HG03565 (cell line): ENCODE data around the gene ABI2.
"Not testable (repeated sequence)": the region's sequence is repeated elsewhere in the genome, so short reads cannot be mapped to it uniquely, and the experiment has no call there.

Source experiments
- ATAC-seq: cut with Tn5 transposase; IDR thresholded peaks from one replicate; pipeline ENCODE4 v1.9.1; 2021; ENCODE audit warnings: mild to moderate bottlenecking, moderate library complexity; ENCODE audit not compliant: unreplicated experiment

Gene ABI2

GRCh38 chr2:203418271-203418670, 90.1 kb downstream of the ABI2 start:
- no peak for ATAC-seq

DNA sequence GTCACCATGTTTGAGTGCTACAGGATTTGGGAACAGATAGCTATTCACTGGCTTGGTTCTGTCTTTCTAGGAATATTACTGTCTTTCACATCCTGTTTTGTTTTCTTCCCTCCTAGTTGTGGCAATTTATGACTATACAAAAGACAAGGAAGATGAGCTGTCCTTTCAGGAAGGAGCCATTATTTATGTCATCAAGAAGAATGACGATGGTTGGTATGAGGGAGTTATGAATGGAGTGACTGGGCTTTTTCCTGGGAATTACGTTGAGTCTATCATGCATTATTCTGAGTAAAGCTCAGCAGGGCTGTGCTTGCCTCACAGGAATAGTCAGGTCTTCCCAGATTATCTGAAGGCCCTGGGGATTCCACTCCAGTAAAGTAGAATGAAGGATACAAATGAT, 98.9 kb downstream of the ABI2 start:
- ATAC-seq = no peak

- not testable (repeated sequence) for ATAC-seq
These were observed 101.4 kb downstream of the ABI2 start for GRCh38 chr2:203429643-203430042.

- no peak for ATAC-seq
These were observed 103.4 kb downstream of the ABI2 start for GRCh38 chr2:203431391-203432185.

- no peak for ATAC-seq
These were observed 104.6 kb downstream of the ABI2 start for GRCh38 chr2:203432811-203433210.

DNA sequence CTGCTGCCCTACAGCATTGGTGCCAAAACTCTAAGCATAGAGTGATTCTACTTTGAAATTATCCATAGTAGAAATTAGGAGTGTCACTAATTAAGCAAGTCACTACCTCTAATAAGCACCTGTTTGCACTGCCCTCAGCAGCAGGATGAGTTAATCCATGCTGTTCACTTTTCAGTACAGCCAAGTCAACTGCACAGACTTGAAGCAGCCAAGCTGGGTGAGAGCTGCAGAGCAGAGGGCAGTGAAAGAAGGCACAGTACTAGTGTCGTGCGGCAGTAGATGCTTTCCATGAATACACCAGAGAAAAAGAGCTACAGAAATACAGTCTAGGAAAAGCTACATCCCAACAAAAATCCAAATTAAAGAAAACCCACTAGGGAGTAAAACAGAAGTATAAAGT, 108.3 kb downstream of the ABI2 start:
- no peak for ATAC-seq

DNA sequence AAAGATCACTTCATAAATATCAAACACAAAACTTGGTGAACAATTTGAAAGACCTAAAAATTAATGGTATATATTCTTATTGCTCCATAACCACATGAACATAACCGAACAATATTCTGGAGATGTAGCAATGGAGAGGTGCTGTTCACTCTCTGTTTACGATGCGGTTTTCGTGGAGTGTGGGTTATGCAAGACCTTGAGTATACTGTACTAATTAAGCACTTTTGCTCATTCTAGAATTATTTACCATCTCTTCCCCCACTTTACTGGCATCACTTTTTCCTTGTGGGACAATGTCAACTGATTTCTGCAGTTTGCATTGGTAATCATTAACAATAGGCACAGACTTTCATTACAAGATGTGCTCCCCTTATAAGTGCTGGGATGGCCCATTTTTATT, 109.3 kb downstream of the ABI2 start:
- no peak for ATAC-seq

GRCh38 chr2:203438528-203438927, 110.3 kb downstream of the ABI2 start:
- no peak for ATAC-seq

DNA sequence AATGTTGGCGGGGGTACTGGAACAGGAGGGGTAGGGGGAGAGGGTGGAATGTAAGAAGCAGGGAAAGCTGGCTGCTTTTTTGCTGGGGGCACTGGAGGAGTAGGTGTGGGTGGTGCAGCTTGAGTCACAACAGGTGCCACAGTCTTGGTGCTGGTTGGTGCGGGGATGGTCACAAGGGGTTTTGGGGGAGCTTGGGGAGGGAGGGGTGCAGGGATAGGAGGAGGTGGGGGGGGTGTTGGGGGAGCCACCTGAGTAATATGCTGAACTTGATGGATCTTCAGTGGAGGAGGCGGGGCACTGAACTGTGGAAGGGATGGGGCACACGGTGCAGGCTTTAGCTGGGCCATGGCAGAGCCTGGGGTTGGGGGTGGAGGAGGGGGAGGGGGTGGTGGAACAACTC, 112.5 kb downstream of the ABI2 start:
- ATAC-seq = no peak

DNA sequence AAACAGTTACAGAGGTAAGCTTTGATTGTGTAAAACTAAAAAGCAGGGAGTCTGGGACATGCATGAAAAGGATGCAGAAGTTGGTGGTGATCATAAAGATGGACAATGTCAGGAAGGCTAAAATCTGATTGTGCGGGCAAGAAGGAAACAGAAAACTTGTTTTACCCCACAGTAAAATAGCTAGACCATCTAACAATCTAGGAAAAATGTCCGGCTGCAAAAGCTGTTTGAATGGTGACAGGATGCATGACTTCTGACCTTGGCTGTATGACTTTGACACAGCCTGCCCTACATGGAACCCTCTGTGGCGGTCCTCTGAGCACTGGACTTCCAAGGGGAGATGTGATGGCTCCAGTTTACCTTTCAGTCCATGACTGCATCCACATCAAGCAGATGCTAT, 113.3 kb downstream of the ABI2 start:
- ATAC-seq = no peak

GRCh38 chr2:203442463-203442862, 114.3 kb downstream of the ABI2 start:
- ATAC-seq = no peak

GRCh38 chr2:203444738-203445137, 116.5 kb downstream of the ABI2 start:
- no peak for ATAC-seq

- ATAC-seq = no peak
These were observed 117.9 kb downstream of the ABI2 start for GRCh38 chr2:203446071-203446481.

GRCh38 chr2:203446780-203447179, 118.6 kb downstream of the ABI2 start:
- ATAC-seq = no peak

DNA sequence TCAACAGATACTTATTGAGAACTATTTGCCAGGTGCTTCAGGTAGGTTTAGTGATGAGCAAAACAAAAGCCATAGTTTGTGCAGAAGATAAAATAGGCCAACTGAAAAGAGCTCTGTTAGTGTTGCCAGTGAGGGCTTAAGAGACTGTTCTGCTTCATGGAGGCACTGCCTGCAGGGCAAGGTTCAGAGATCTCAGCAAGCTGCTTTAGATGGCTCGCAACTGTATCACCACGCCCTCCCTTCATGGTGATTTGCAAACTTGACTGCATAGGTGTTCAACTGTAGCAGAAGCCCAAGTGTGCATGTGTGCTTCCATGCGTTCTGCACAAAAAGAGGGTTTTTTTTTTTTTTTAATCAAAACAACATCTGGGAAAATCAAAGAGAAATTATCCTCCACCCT, 122.4 kb downstream of the ABI2 start:
- no peak for ATAC-seq

- ATAC-seq = no peak
These were observed 122.8 kb downstream of the ABI2 start for GRCh38 chr2:203451011-203451410.

GRCh38 chr2:203451689-203452088, 123.5 kb downstream of the ABI2 start:
- ATAC-seq = no peak

DNA sequence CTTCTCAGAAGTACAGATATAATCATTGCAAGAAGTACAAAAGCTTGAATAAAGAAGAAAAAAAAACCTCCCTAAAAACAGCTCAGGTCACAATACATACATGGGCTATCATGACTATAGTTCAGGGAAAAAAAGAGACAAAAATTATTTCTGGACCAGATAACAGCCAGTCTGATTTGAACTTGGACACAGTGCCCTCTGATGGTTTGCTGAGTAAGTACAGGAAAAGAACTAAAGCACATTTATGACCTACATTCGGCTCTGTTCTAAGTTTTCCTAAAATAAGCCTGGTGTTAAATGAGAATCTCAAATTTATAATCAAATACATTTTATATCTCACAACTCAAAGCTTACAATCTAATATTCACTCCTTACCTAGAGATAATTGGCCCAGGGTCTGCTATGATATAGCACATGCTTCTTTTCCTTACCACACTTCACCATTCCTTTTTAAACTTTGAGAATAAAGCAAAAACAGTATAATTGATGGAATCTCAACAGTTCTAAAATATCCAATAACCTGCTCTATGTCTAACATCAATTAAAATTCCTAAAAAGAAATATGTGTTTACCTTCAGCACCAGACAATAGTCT, 125.8 kb downstream of the ABI2 start:
- no peak for ATAC-seq

- ATAC-seq = no peak
These were observed 127.0 kb downstream of the ABI2 start for GRCh38 chr2:203455209-203455608.

- ATAC-seq = no peak
These were observed 133.6 kb downstream of the ABI2 start for GRCh38 chr2:203461746-203462145.

DNA sequence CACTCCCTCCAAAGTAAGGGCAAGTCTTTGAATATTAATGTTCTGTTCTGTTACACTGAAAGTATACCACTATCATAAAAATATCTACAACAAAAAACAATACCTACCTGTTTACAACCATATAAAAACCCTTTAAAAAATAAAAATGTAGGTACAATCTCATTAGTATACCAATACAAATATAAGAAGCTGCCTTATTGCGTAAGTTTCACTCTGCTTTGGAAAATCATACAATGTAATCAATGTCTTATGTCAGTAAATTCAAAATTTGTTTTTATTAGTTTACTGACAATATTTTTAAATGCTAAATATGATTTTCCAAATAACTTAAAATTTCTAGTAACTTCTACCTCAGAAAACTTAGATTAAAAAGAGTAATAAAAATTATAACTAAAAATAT, 134.1 kb downstream of the ABI2 start:
- no peak for ATAC-seq

DNA sequence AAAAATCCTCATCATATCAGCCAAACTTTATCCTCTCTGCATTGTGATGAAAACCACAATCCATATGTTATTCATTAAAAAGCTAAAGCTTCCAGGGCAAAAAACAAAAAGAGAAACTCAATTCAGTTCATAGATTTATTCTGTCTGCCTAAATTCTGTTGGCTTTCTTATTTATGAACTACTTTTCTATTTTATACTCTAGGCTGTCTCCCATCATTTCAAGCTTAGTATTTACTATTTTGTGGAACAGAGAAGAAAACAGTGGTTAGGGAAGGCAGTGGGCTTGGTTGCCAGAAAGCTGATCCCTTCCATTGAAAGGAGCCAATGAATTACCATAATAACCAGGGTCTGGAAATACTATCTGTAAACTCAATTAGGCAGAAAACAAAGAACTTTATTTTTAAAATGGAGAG, 135.1 kb downstream of the ABI2 start:
- no peak for ATAC-seq

GRCh38 chr2:203469546-203469945, 141.4 kb downstream of the ABI2 start:
- ATAC-seq = no peak
